DMS114 treated with DMSO at 0.1 percent for 48 hours (cell line): ENCODE results near the gene TBR1.

Experiments used
- DNase-seq: peaks from one replicate; lab custom pipeline; 2025; ENCODE audit not compliant: unreplicated experiment; lab: John Stamatoyannopoulos, UW

Gene TBR1

GRCh38 chr2:161426922-161427663 is 11.0 kb downstream of the TBR1 start:
- DNase-seq = no peak

- DNase-seq = no peak
These were observed 11.8 kb downstream of the TBR1 start for GRCh38 chr2:161427664-161428587.

- DNase-seq = no peak
These were observed 14.3 kb downstream of the TBR1 start for GRCh38 chr2:161430386-161430785.

- no peak for DNase-seq
These were observed 16.0 kb downstream of the TBR1 start for GRCh38 chr2:161432107-161432506.

- no peak for DNase-seq
These were observed 18.0 kb downstream of the TBR1 start for GRCh38 chr2:161434118-161434517.

DNA sequence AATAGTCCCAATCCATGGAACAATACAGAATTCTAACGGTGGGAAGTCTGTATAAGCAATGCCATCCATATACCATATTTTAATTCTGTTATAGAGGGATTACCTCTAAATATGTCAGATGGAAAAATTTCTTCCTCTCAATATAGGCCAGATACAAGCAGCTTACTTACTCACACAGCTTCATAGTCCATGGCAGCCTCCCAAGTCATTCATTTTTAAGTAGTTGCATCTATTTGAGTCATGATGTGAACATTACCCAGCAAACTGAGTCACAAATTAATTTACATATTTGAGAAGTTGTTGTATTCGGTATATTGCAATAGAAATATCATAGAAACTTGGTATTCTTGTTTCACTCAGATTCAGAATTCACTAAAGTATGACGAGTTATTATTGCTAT is 20.3 kb downstream of the TBR1 start:
- DNase-seq = no peak

GRCh38 chr2:161438598-161438997 is 22.5 kb downstream of the TBR1 start:
- no peak for DNase-seq

DNA sequence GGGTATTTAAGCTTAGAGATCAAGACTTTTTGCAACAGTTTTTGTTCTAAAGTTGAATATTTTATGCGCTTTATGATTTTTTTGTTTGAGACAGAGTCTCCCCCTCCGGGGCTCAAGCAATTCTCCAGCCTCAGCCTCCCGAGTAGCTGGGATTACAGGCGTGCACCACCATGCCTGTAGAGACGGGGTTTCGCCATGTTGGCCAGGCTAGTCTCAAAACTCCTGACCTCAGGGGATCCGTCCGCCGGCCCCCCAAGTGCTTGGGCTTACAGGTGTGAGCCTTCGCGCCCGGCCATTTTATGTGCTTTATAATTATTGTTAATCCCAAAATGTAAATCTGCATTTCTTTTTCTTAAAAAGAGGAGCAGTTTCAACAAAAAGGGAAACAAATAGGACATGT is 29.0 kb downstream of the TBR1 start:
- DNase-seq = no peak

GRCh38 chr2:161448431-161448830 is 32.3 kb downstream of the TBR1 start:
- DNase-seq = no peak

GRCh38 chr2:161471631-161472030 is 55.5 kb downstream of the TBR1 start:
- DNase-seq = no peak

DNA sequence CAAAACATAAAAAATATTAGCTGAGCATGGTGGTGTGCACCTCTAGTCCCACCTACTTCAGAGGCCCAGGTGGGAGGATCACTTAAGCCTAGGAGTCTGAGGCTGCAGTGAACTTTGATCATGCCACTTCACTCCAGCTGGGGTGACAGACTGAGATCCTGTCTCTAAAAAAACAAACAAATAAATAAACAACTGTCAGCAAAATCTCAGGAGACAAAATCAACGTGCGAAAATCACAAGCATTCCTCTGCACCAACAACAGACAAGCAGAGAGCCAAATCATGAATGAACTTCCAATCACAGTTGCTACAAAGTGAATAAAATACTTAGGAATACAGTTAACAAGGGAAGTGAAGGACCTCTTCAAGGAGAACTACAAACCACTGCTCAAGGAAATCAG is 58.8 kb downstream of the TBR1 start:
- no peak for DNase-seq
